ENCODE results near the gene ZNF277.
A peak's percentile ranks its signal among the peaks of the same experiment; 100 is the strongest.

The ZNF277 gene

GRCh38 chr7:112283382-112283910 is 77.0 kb downstream of the ZNF277 start:
- Histone ChIP-seq H3K27ac (ENCODE audit: poor library complexity, severe bottlenecking) (no peak overlapping the region), H3K36me3 (ENCODE audit: low read depth) (no peaks in the 10 kb centered on the region), H3K9me3 (ENCODE audit: severe bottlenecking) (no peaks in the 10 kb centered on the region), H3K4me3 (ENCODE audit: severe bottlenecking) (no peak overlapping the region), H3K4me1 (ENCODE audit: insufficient read depth, poor library complexity, severe bottlenecking) (no peaks in the 10 kb centered on the region), H3K27me3 (ENCODE audit: insufficient read depth, poor library complexity, severe bottlenecking) (no peaks in the 10 kb centered on the region)
- no peak for TF ChIP-seq CTCF (IDR thresholded peaks at IDR 0.05; ENCODE audit: poor library complexity, severe bottlenecking)
- no peak for DNase-seq (ENCODE audit: low spot score)
- ATAC-seq (ENCODE audit: low read depth) = no peak

- no peak for DNase-seq (ENCODE audit: low spot score)
- Histone ChIP-seq H3K27me3 (ENCODE audit: insufficient read depth, poor library complexity, severe bottlenecking) (no peaks in the 10 kb centered on the region), H3K9me3 (ENCODE audit: severe bottlenecking) (no peaks in the 10 kb centered on the region), H3K27ac (ENCODE audit: poor library complexity, severe bottlenecking) (no peak overlapping the region), H3K4me3 (ENCODE audit: severe bottlenecking) (no peak overlapping the region), H3K36me3 (ENCODE audit: low read depth) (no peaks in the 10 kb centered on the region), H3K4me1 (ENCODE audit: insufficient read depth, poor library complexity, severe bottlenecking) (peaks cover 12% of the 10 kb centered on the region)
- no peak for ATAC-seq (ENCODE audit: low read depth)
- TF ChIP-seq CTCF (IDR thresholded peaks at IDR 0.05; ENCODE audit: poor library complexity, severe bottlenecking) = no peak
These were observed 80.0 kb downstream of the ZNF277 start for GRCh38 chr7:112286250-112287086.

- H3K4me3 ChIP-seq (ENCODE audit: severe bottlenecking) = no peak overlapping the region
- ATAC-seq (ENCODE audit: low read depth) (no peak), DNase-seq (ENCODE audit: low spot score) (no peak)
- TF ChIP-seq CTCF (IDR thresholded peaks at IDR 0.05; ENCODE audit: poor library complexity, severe bottlenecking) = no peak
- H3K9me3 ChIP-seq (ENCODE audit: severe bottlenecking) = no peaks in the 10 kb centered on the region
- no peaks in the 10 kb centered on the region; the same call in 1 of the 2 replicates for H3K36me3 ChIP-seq (ENCODE audit: low read depth)
- H3K27ac ChIP-seq (ENCODE audit: poor library complexity, severe bottlenecking) = no peak overlapping the region
- no peaks in the 10 kb centered on the region for H3K27me3 ChIP-seq (ENCODE audit: insufficient read depth, poor library complexity, severe bottlenecking)
- peaks cover 12% of the 10 kb centered on the region for H3K4me1 ChIP-seq (ENCODE audit: insufficient read depth, poor library complexity, severe bottlenecking)
These were observed 81.8 kb downstream of the ZNF277 start for GRCh38 chr7:112288301-112288700.

GRCh38 chr7:112290065-112290464 is 83.6 kb downstream of the ZNF277 start:
- no peak for DNase-seq (ENCODE audit: low spot score)
- peak overlapping the region; percentile 31 for H3K27ac ChIP-seq (ENCODE audit: poor library complexity, severe bottlenecking)

More at GRCh38 chr7:112290065-112290464, 83.6 kb downstream of the ZNF277 start:
- Histone ChIP-seq H3K27me3 (ENCODE audit: insufficient read depth, poor library complexity, severe bottlenecking) (no peaks in the 10 kb centered on the region), H3K4me3 (ENCODE audit: severe bottlenecking) (no peak overlapping the region), H3K9me3 (ENCODE audit: severe bottlenecking) (no peaks in the 10 kb centered on the region), H3K36me3 (ENCODE audit: low read depth) (no peaks in the 10 kb centered on the region; the same call in 1 of the 2 replicates), H3K4me1 (ENCODE audit: insufficient read depth, poor library complexity, severe bottlenecking) (peaks cover 12% of the 10 kb centered on the region)
- TF ChIP-seq CTCF (IDR thresholded peaks at IDR 0.05; ENCODE audit: poor library complexity, severe bottlenecking) = no peak
- peak; percentile 85; the same call in 2 of the 3 replicates for ATAC-seq (ENCODE audit: low read depth)
